Lower leg skin (tissue), 4 donors: ENCODE results near the gene TMEM132D. TPM values are rescaled to one million over a fixed set of nuclear protein-coding genes. Genes with fewer than 3 reads are reported as not detected.
A peak's percentile ranks its signal among the peaks of the same experiment; 100 is the strongest.

Experiments
- DNase-seq, 2 donors: peaks; one replicate each; pipeline ENCODE4 v3.0.0-alpha.2; 2019; ENCODE audit warnings: low spot score in 2 of 2
- H3K4me3 ChIP-seq: fragments of 200-600 bp; sonication (generic); 2 replicates; pipeline ENCODE4 v1.5.1; 2017; ENCODE audit warnings: mild to moderate bottlenecking, low read depth; ENCODE audit not compliant: poor library complexity, severe bottlenecking
- CTCF ChIP-seq, 3 donors: fragments of 450-650 bp; IDR thresholded peaks; one replicate each; pipeline ENCODE4 v1.5.1; 2016; ENCODE audit warnings: antibody characterized with exemption in 3 of 3, mild to moderate bottlenecking in 3 of 3, moderate library complexity in 2 of 3
- POLR2A ChIP-seq, 2 donors: fragments of 450-650 bp; IDR thresholded peaks; one replicate each; pipeline ENCODE4 v1.6.1; 2016 to 2017; ENCODE audit warnings: antibody characterized with exemption in 2 of 2, mild to moderate bottlenecking in 1 of 2, moderate library complexity in 1 of 2
- WGBS, 2 donors: methylation state at CpG; one replicate each; pipeline ENCODE4 v1.1.5; 2018; 5-methylcytosine and 5-hydroxymethylcytosine counted together
- intact Hi-C: fragments of 100-400 bp; cut with DNase I; formaldehyde crosslinking; loops from one replicate; pipeline ENCODE4 v1.15.0; 2023; ENCODE audit warnings: low total_unique reads
- total RNA-seq, 4 donors: library from RNA; depleted of rRNA; stranded (reverse); fragments of >200 nt; gene quantifications; one replicate each; pipeline ENCODE4 v1.1.0, GENCODE V29; 2016

Gene TMEM132D
- total RNA-seq, 4 donors from 2014 or later = not detected

- no peak for DNase-seq
- intact Hi-C loops = no loop called here
- no peak for TF ChIP-seq CTCF (IDR thresholded peaks at IDR 0.05)
- no peak for TF ChIP-seq POLR2A (IDR thresholded peaks at IDR 0.05)
- 67 to 72% methylated on average over 10 of the region's 10 CpGs for WGBS, 2 donors
- H3K4me3 ChIP-seq = no peak overlapping the region
These were observed 126.7 kb downstream of the TMEM132D start for GRCh38 chr12:129776977-129777667.

- H3K4me3 ChIP-seq = no peak overlapping the region
- TF ChIP-seq POLR2A (IDR thresholded peaks at IDR 0.05) (no peak), CTCF (IDR thresholded peaks at IDR 0.05) (no peak)
- 65 to 67% methylated on average over 17 of the region's 17 CpGs for WGBS, 2 donors
- intact Hi-C loops = no loop called here
- DNase-seq = peak in 1 of 2 donors; percentile 76
These were observed 131.0 kb downstream of the TMEM132D start for GRCh38 chr12:129772501-129773493.

- WGBS, 2 donors = 28 to 39% methylated on average over 4 of the region's 4 CpGs
- intact Hi-C loops = no loop called here
- no peak overlapping the region for H3K4me3 ChIP-seq
- TF ChIP-seq CTCF (IDR thresholded peaks at IDR 0.05) (no peak), POLR2A (IDR thresholded peaks at IDR 0.05) (no peak)
- DNase-seq = no peak
These were observed 132.6 kb downstream of the TMEM132D start for GRCh38 chr12:129771238-129771637.

GRCh38 chr12:129765719-129766118, 138.1 kb downstream of the TMEM132D start:
- TF ChIP-seq CTCF (IDR thresholded peaks at IDR 0.05) (no peak), POLR2A (IDR thresholded peaks at IDR 0.05) (no peak)
- WGBS, 2 donors = 72 to 74% methylated on average over 5 of the region's 5 CpGs
- H3K4me3 ChIP-seq = no peak overlapping the region
- intact Hi-C loops = no loop called here
- DNase-seq = peak in 1 of 2 donors; percentile 34

- TF ChIP-seq POLR2A (IDR thresholded peaks at IDR 0.05) (no peak), CTCF (IDR thresholded peaks at IDR 0.05) (no peak)
- DNase-seq = peak in 1 of 2 donors; percentile 64
- intact Hi-C loops = no loop called here
- H3K4me3 ChIP-seq = no peak overlapping the region
- WGBS, 2 donors = 82 to 87% methylated on average over 5 of the region's 5 CpGs
These were observed 141.4 kb downstream of the TMEM132D start for GRCh38 chr12:129762436-129762835.
